H1 (cell line): Measurements from ENCODE around the gene KIF1B. TPM values are rescaled to one million over a fixed set of nuclear protein-coding genes. Genes with fewer than 3 reads are reported as not detected.

Experiments used
- ATF2 ChIP-seq: IDR thresholded peaks from 2 replicates; pipeline ENCODE4 v1.6.1; 2012; ENCODE audit warnings: low read length, inconsistent platforms
- CBX5 ChIP-seq: fragments of 300-800, 300-1000 bp; sonication (generic); IDR thresholded peaks from 2 replicates; pipeline ENCODE4 v1.7.1; 2016; ENCODE audit warnings: antibody characterized with exemption, low read length, low read depth
- CHD1 ChIP-seq: IDR thresholded peaks from 2 replicates; pipeline ENCODE4 v1.6.1; 2012; ENCODE audit warnings: low read depth, low read length, improper control_type of control experiment
- CHD7 ChIP-seq: fragments of 300-600 bp; sonication (generic); IDR thresholded peaks from 2 replicates; pipeline ENCODE4 v1.7.1; 2012; ENCODE audit warnings: low read length, moderate library complexity, mild to moderate bottlenecking, inconsistent platforms; ENCODE audit not compliant: insufficient replicate concordance
- NRF1 ChIP-seq: IDR thresholded peaks from 2 replicates; pipeline ENCODE4 v1.6.1; 2011; ENCODE audit warnings: mild to moderate bottlenecking, low read depth, low read length, improper control_type of control experiment
- RBBP5 ChIP-seq: IDR thresholded peaks from 2 replicates; pipeline ENCODE4 v1.7.1; 2012; ENCODE audit warnings: low read depth, mild to moderate bottlenecking, inconsistent platforms, low read length, moderate library complexity, borderline replicate concordance
- SP1 ChIP-seq: IDR thresholded peaks from 2 replicates; pipeline ENCODE4 v1.6.1; 2011; ENCODE audit warnings: low read depth, low read length
- SP2 ChIP-seq: IDR thresholded peaks from 2 replicates; pipeline ENCODE4 v1.6.1; 2012; ENCODE audit warnings: mild to moderate bottlenecking, low read length, inconsistent platforms
- SRF ChIP-seq: IDR thresholded peaks from 2 replicates; pipeline ENCODE4 v1.6.1; 2011; ENCODE audit warnings: mild to moderate bottlenecking, low read depth, low read length, moderate library complexity
- TAF1 ChIP-seq: IDR thresholded peaks from 2 replicates; pipeline ENCODE4 v1.6.1; 2011; ENCODE audit warnings: mild to moderate bottlenecking, low read depth, low read length
- polyA plus RNA-seq, 7 experiments: library from polyadenylated mRNA; depleted of rRNA in 3 of 7; stranded (reverse) in 5 of 7; unstranded in 2 of 7; fragments of >200 nt in 5 of 7; fragments of 200-250 nt in 2 of 7; gene quantifications; 1 replicate in 5 of 7; 2 replicates in 1 of 7; 4 replicates in 1 of 7; pipeline versions ENCODE4 v1.2.1 to v1.2.3, GENCODE V29; 2011 to 2013; ENCODE audit warnings: missing spikeins in 2 of 7, mixed read lengths in 2 of 7
- total RNA-seq: library from RNA; stranded (reverse); fragmentation: NEBNext Ultra II Directional; extraction: Animal tissue kit (Norgen Biotek cat#: 25700); gene quantifications from 2 replicates; pipeline ENCODE4 v1.2.1, GENCODE V29; 2021

Gene KIF1B
- total and polyA plus RNA-seq, 2 of the 8 experiments (the other 6 are each of a cell fraction or from before 2014, with no cell fraction given), result 39.1 to 74.2 TPM

GRCh38 chr1:10228528-10228927 lies 18.2 kb downstream of the KIF1B start (continued):
- TF ChIP-seq CHD7, result no peak
- no peak for TF ChIP-seq TAF1
- no peak for TF ChIP-seq RBBP5
- no peak for TF ChIP-seq NRF1
- TF ChIP-seq SRF, result no peak
- TF ChIP-seq CHD1, result no peak
- TF ChIP-seq ATF2, result no peak
- no peak for TF ChIP-seq SP1
- no peak for TF ChIP-seq CBX5
- TF ChIP-seq SP2, result no peak
